Fibroblast of pulmonary artery (primary cell): ENCODE data around the gene ANK3.

Experiments used
- DNase-seq: peaks from one replicate; pipeline ENCODE4 v3.0.0-alpha.2; 2010; ENCODE audit warnings: low read depth
- H3K4me3 ChIP-seq: replicated peaks from 2 replicates; pipeline ENCODE4 v1.5.1; 2011; ENCODE audit warnings: low read depth, mild to moderate bottlenecking, control low read depth, low read length, moderate library complexity
- TF ChIP-seq, protein P1 (sequence below): IDR thresholded peaks from 2 replicates; pipeline ENCODE4 v1.5.1; 2011; ENCODE audit warnings: mild to moderate bottlenecking, control low read depth, low read length, inconsistent platforms; ENCODE audit errors: missing control alignments

ANK3 gene

GRCh38 chr10:60376221-60377041, 13.2 kb downstream of the ANK3 start:
- TF ChIP-seq, protein P1, sequence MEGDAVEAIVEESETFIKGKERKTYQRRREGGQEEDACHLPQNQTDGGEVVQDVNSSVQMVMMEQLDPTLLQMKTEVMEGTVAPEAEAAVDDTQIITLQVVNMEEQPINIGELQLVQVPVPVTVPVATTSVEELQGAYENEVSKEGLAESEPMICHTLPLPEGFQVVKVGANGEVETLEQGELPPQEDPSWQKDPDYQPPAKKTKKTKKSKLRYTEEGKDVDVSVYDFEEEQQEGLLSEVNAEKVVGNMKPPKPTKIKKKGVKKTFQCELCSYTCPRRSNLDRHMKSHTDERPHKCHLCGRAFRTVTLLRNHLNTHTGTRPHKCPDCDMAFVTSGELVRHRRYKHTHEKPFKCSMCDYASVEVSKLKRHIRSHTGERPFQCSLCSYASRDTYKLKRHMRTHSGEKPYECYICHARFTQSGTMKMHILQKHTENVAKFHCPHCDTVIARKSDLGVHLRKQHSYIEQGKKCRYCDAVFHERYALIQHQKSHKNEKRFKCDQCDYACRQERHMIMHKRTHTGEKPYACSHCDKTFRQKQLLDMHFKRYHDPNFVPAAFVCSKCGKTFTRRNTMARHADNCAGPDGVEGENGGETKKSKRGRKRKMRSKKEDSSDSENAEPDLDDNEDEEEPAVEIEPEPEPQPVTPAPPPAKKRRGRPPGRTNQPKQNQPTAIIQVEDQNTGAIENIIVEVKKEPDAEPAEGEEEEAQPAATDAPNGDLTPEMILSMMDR = no peak
- H3K4me3 ChIP-seq = no peak overlapping the region
- no peak for DNase-seq

DNA sequence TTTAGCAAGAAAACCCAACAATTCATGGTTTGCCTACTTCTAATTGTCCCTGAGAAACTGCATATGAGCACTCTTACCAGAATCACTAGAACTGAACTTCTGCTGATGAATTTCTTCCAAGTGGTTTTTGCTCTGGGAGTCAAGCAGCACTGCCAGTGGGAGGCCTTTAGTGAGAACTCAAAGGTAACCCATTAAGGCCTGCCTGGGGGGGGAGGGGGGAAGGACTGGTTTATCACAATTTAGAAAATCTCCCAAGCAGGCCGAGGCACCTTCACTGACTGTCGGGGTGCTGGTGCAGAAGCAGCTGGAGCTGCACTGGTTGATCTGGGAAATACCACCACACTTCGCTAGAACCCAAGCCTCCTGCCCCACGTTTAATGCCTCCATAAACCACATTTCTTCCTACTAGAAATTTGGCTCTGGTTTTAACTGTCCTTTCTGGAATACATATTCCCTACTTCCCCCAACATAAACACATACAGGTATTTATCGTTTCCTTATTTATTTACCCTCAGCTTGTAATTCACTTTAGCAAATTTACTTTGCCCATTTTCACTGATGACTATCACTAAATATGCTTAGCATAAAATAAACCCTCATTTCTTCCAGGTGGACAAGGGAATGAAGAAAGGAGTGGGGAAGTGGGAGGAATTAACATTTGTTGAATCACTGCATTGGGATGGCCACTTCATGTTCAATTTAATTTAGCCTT, 14.2 kb downstream of the ANK3 start:
- no peak for DNase-seq
- TF ChIP-seq, protein P1 = no peak
- H3K4me3 ChIP-seq = no peak overlapping the region

DNA sequence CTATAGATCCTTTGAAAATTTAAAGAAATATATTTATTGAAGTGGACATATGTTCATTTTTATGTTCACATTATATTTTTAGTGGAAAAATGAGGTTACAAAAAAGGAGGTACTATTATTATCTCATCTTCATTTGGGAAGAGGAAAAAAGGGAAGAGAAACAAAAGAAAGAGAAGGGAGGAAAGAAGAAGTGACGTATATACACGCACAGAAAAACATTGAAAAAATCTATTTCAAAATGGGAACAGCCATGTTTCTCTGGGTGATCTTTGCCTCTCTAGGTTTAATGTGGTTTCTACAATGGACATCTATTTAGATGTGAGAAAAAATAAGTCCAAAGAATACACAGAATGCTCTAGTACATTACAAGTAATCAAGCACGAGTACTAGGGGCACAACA, 14.8 kb downstream of the ANK3 start:
- no peak for DNase-seq
- TF ChIP-seq, protein P1 = no peak
- H3K4me3 ChIP-seq = no peak overlapping the region

DNA sequence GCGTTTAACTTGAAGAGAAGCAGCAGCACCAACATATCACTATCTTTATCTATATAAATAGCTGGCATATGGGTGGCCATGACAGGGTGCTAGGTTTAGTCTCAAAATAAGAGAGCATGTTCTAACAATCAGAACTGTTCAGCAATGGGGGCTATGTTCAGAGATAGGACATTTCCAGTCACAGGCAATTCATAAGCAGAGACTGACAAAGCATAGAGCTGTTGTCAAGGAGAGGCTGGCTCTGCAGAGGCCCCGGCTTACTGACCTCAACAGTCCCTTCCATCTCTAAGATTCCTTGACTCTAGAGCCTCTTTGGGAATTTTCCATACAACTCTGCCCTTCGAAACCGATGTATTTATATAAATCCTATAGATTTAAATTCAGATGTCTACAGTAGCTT, 17.2 kb downstream of the ANK3 start:
- no peak for DNase-seq
- H3K4me3 ChIP-seq = no peak overlapping the region
- TF ChIP-seq, protein P1 = no peak

DNA sequence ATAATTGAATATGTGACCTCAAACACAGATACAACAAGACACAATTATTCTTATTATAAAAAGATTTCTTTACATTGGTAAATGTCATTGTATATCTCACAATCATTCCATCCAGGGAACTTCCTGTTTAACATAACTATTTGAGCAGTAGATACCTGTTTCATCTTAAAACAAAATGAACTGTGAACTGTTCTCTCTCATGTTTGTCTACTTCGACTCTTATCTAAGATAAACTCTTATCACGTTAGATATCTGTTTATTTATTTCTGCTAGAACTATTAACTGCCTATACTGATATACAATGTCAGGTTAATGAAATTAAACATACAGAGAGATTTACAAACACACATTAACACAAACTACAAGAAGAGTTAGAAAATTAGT, 20.1 kb downstream of the ANK3 start:
- no peak for DNase-seq
- TF ChIP-seq, protein P1 = no peak
- H3K4me3 ChIP-seq = no peak overlapping the region

DNA sequence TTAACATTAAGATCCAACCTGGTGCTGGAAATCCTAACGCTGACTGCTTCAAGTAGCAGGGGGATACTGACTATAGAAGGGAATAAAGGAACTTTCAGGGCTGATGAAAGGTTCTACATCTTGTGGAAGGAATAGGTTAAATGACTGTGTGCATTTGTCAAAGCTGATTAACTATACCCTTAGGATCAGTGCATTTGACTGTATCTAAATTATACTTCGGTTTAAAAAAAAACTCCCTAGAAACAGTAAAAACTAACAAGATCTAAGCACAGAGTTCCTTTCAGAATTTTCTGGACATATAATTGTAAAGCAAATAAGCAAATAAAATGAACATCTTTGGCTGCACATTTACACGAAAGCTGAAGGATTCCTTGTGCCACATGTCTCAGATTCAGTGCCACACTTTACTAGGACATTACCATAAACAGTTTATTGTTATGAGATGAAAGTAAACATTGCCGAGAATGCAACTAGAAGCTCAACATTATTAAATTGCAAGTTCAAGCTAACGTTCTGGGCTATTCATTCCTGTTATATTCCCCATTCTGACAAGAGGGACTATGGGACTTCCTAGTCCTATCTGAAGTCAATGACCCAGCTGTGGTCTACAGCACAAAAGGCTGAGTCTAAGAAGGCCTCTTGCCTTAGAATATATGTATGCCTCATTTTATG, 20.7 kb downstream of the ANK3 start:
- no peak overlapping the region for H3K4me3 ChIP-seq
- TF ChIP-seq, protein P1 = no peak
- DNase-seq = no peak
